ENCODE measurements around the gene RIMS4. TPM values are rescaled to one million over a fixed set of nuclear protein-coding genes. Genes with fewer than 3 reads are reported as not detected.

RIMS4 gene
- total RNA-seq (2022; extraction: Qiagen RNA extraction; ENCODE audit: low read depth): 1.3 to 2.0 TPM (median 1.6 TPM) in 5 replicates

GRCh38 chr20:44810391-44811149 lies at the start of gene RIMS4:
Gene RIMS4 (minus strand): TSS chr20:44810546. CDS start chr20:44810271, 275 bp downstream.

DNA sequence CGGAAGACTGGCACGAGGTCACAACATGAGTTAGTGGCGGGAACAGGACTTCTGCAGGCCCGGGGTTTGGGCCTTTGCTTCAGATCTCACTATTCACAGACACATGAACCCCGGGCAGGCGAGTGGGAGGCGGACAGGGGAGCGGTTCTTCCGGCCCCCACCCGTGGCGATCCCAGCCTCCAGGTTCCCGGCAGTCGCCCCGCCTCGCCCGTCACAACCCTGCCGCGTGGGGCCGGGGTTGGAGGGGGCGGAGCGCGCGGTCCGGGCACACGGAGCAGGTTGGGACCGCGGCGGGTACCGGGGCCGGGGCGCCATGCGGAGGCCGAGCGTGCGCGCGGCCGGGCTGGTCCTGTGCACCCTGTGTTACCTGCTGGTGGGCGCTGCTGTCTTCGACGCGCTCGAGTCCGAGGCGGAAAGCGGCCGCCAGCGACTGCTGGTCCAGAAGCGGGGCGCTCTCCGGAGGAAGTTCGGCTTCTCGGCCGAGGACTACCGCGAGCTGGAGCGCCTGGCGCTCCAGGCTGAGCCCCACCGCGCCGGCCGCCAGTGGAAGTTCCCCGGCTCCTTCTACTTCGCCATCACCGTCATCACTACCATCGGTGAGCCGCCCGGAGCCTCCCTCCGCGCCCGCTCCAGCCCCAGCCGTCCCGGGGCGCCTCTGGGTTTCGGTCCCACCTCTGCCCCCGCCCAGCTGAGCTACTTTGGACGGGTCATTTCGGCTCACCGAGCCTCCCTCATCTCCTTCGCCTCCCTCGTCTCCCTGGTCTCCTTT lies 64.6 kb downstream of the RIMS4 start, which contains the start of gene KCNK15:
TSS of gene KCNK15 (plus strand) at position 268 of the 769 bp plus-strand sequence. CDS start at position 314, 46 bp downstream.

GRCh38 chr20:44714701-44715498 lies 95.4 kb downstream of the RIMS4 start, which contains the start of gene CCN5:
Gene CCN5 (plus strand): TSS chr20:44715369. CDS start chr20:44715391, 22 bp downstream.

Other genes with a start within 250 kb of the RIMS4 start
- 35.2 to 41.6 TPM (median 37.8 TPM) in 5 replicates for gene PKIG, start 228.0 kb downstream of the RIMS4 start, total RNA-seq (2022; extraction: Qiagen RNA extraction; ENCODE audit: low read depth)
- gene ADA, start 158.8 kb downstream of the RIMS4 start, total RNA-seq (2022; extraction: Qiagen RNA extraction; ENCODE audit: low read depth): 50.5 to 64.6 TPM (median 58.9 TPM) in 5 replicates
- 24.2 to 35.6 TPM (median 26.0 TPM) in 5 replicates for gene CCN5, start 95.2 kb downstream of the RIMS4 start, total RNA-seq (2022; extraction: Qiagen RNA extraction; ENCODE audit: low read depth)
- gene KCNK15, start 64.7 kb downstream of the RIMS4 start, total RNA-seq (2022; extraction: Qiagen RNA extraction; ENCODE audit: low read depth): 0.32 to 0.75 TPM (median 0.60 TPM) in 5 replicates
- 191 to 203 TPM (median 202 TPM) in 5 replicates for gene YWHAB, start 75.2 kb upstream of the RIMS4 start, total RNA-seq (2022; extraction: Qiagen RNA extraction; ENCODE audit: low read depth)
- gene PABPC1L, start 99.5 kb upstream of the RIMS4 start, total RNA-seq (2022; extraction: Qiagen RNA extraction; ENCODE audit: low read depth): 12.7 to 16.3 TPM (median 14.8 TPM) in 5 replicates
- 41.0 to 48.1 TPM (median 42.3 TPM) in 5 replicates for gene TOMM34, start 149.9 kb upstream of the RIMS4 start, total RNA-seq (2022; extraction: Qiagen RNA extraction; ENCODE audit: low read depth)
- gene STK4, start 156.0 kb upstream of the RIMS4 start, total RNA-seq (2022; extraction: Qiagen RNA extraction; ENCODE audit: low read depth): 11.1 to 14.8 TPM (median 14.0 TPM) in 5 replicates

Measured in A549 treated with GW870086 at 1 μM for 4 hours (cell line).